Body of pancreas (tissue), 4 donors: ENCODE measurements around the gene TENM3. TPM values are rescaled to one million over a fixed set of nuclear protein-coding genes. Genes with fewer than 3 reads are reported as not detected.

Source experiments
- ATAC-seq: fragments of 150-250 bp; one replicate; pipeline ENCODE4 v1.9.1; 2016
- DNase-seq, 4 donors: peaks; one replicate each; pipeline ENCODE4 v3.0.0-alpha.2; 2019
- H3K27ac ChIP-seq, 4 donors: fragments of 200-600 bp; sonication (generic); 1 replicate in 3 of 4; 2 replicates in 1 of 4; pipeline versions ENCODE4 v1.5.1 to v1.6.1; 2016 to 2019; ENCODE audit warnings: mild to moderate bottlenecking in 1 of 4, mixed read lengths in 1 of 4, moderate library complexity in 1 of 4
- H3K27me3 ChIP-seq, 2 donors: fragments of 200-600 bp; sonication (generic); one replicate each; pipeline ENCODE4 v1.6.0; 2016; ENCODE audit warnings: mild to moderate bottlenecking in 1 of 2
- H3K36me3 ChIP-seq, 2 donors: fragments of 200-600 bp; sonication (generic); replicated peaks in 1 of 2; 2 replicates each; pipeline ENCODE4 v1.5.1; 2016; ENCODE audit warnings: low read depth in 2 of 2; ENCODE audit not compliant: insufficient read depth in 1 of 2
- H3K4me1 ChIP-seq: fragments of 200-600 bp; sonication (generic); one replicate; pipeline ENCODE4 v1.6.0; 2016
- H3K4me3 ChIP-seq, 2 donors: fragments of 200-600 bp; sonication (generic); 1 replicate in 1 of 2; 2 replicates in 1 of 2; pipeline ENCODE4 v1.5.1; 2016 to 2019
- H3K9me3 ChIP-seq, 3 donors: fragments of 200-600 bp; sonication (generic); 1 replicate in 2 of 3; 2 replicates in 1 of 3; pipeline ENCODE4 v1.5.1; 2016
- CTCF ChIP-seq, 7 experiments: fragments of 450-650 bp in 4 of 7; fragments of 200-600 bp in 3 of 7; sonication (generic) in 3 of 7; IDR thresholded peaks; one replicate each; pipeline ENCODE4 v1.5.1; 2016 to 2019; ENCODE audit warnings: antibody characterized with exemption in 7 of 7
- POLR2A ChIP-seq, 3 donors: fragments of 450-650 bp; IDR thresholded peaks; one replicate each; pipeline ENCODE4 v1.6.1; 2016; ENCODE audit warnings: antibody characterized with exemption in 3 of 3, mild to moderate bottlenecking in 2 of 3
- WGBS, 2 donors: methylation state at CpG; one replicate each; pipeline ENCODE4 v1.1.5; 2017; 5-methylcytosine and 5-hydroxymethylcytosine counted together
- intact Hi-C: fragments of 100-400 bp; cut with DNase I; formaldehyde crosslinking; loops from one replicate; pipeline ENCODE4 v1.15.1; 2023
- total RNA-seq, 2 donors: library from RNA; depleted of rRNA; stranded (reverse); fragments of >200 nt; gene quantifications; one replicate each; pipeline ENCODE4 v1.1.0, GENCODE V29; 2016

The TENM3 gene
- total RNA-seq, 2 donors from 2014 or later, result 2.3 to 9.6 TPM

GRCh38 chr4:182521011-182521410, 277.8 kb downstream of the TENM3 start:
- Histone ChIP-seq H3K4me1 (no peaks in the 10 kb centered on the region), H3K27me3 (no peaks in the 10 kb centered on the region), H3K36me3 (no peaks in the 10 kb centered on the region), H3K27ac (no peak overlapping the region), H3K9me3 (no peaks in the 10 kb centered on the region), H3K4me3 (no peak overlapping the region)
- DNase-seq (no peak), ATAC-seq (no peak)
- no peak for TF ChIP-seq POLR2A (IDR thresholded peaks at IDR 0.05)
- TF ChIP-seq CTCF (IDR thresholded peaks at IDR 0.05), result no peak
- intact Hi-C loops, result no loop called here
- WGBS, 2 donors, result 28 to 58% methylated on average over 1 of the region's 1 CpG

GRCh38 chr4:182528819-182529218, 285.6 kb downstream of the TENM3 start:
- no peaks in the 10 kb centered on the region for H3K4me1 ChIP-seq
- intact Hi-C loops, result no loop called here
- no peaks in the 10 kb centered on the region for H3K27me3 ChIP-seq
- ATAC-seq, result no peak
- H3K36me3 ChIP-seq, result no peaks in the 10 kb centered on the region
- no peak for DNase-seq
- no peaks in the 10 kb centered on the region for H3K9me3 ChIP-seq
- no peak for TF ChIP-seq POLR2A (IDR thresholded peaks at IDR 0.05)
- no peak for TF ChIP-seq CTCF (IDR thresholded peaks at IDR 0.05)
- H3K27ac ChIP-seq, result no peak overlapping the region
- WGBS, 2 donors, result 79 to 80% methylated on average over 8 of the region's 8 CpGs
- H3K4me3 ChIP-seq, result no peak overlapping the region

GRCh38 chr4:182530451-182530850, 287.2 kb downstream of the TENM3 start:
- Histone ChIP-seq H3K27ac (no peak overlapping the region), H3K36me3 (no peaks in the 10 kb centered on the region), H3K9me3 (no peaks in the 10 kb centered on the region), H3K4me1 (no peaks in the 10 kb centered on the region), H3K4me3 (no peak overlapping the region), H3K27me3 (no peaks in the 10 kb centered on the region)
- DNase-seq (no peak), ATAC-seq (no peak)
- TF ChIP-seq POLR2A (IDR thresholded peaks at IDR 0.05), result no peak
- TF ChIP-seq CTCF (IDR thresholded peaks at IDR 0.05), result no peak
- intact Hi-C loops, result no loop called here
- WGBS, 2 donors, result 74 to 88% methylated on average over 8 of the region's 8 CpGs

GRCh38 chr4:182531555-182532162, 288.5 kb downstream of the TENM3 start:
- H3K27me3 ChIP-seq, result no peaks in the 10 kb centered on the region
- intact Hi-C loops, result no loop called here
- H3K27ac ChIP-seq, result no peak overlapping the region
- no peak for ATAC-seq
- TF ChIP-seq CTCF (IDR thresholded peaks at IDR 0.05) (no peak), POLR2A (IDR thresholded peaks at IDR 0.05) (no peak)
- no peak for DNase-seq
- H3K9me3 ChIP-seq, result no peaks in the 10 kb centered on the region
- 84 to 96% methylated on average over 8 of the region's 8 CpGs for WGBS, 2 donors
- H3K4me3 ChIP-seq, result no peak overlapping the region
- H3K4me1 ChIP-seq, result no peaks in the 10 kb centered on the region
- no peaks in the 10 kb centered on the region for H3K36me3 ChIP-seq

GRCh38 chr4:182532441-182532840, 289.2 kb downstream of the TENM3 start:
- intact Hi-C loops, result no loop called here
- WGBS, 2 donors, result 63 to 65% methylated on average over 2 of the region's 2 CpGs
- Histone ChIP-seq H3K4me3 (no peak overlapping the region), H3K27me3 (no peaks in the 10 kb centered on the region), H3K4me1 (no peaks in the 10 kb centered on the region), H3K9me3 (no peaks in the 10 kb centered on the region), H3K27ac (no peak overlapping the region), H3K36me3 (no peaks in the 10 kb centered on the region)
- TF ChIP-seq POLR2A (IDR thresholded peaks at IDR 0.05), result no peak
- no peak for TF ChIP-seq CTCF (IDR thresholded peaks at IDR 0.05)
- no peak for ATAC-seq
- no peak for DNase-seq
